Esophagus squamous epithelium (tissue), 4 donors: Measurements from ENCODE around the gene C1RL.

ENCODE experiments used
- CTCF ChIP-seq, 6 experiments: fragments of 450-650 bp in 4 of 6; fragments of 200-600 bp in 2 of 6; sonication (generic) in 2 of 6; IDR thresholded peaks; one replicate each; pipeline ENCODE4 v1.5.1; 2016 to 2019; ENCODE audit warnings: antibody characterized with exemption in 6 of 6, mild to moderate bottlenecking in 4 of 6, moderate library complexity in 4 of 6
- POLR2A ChIP-seq, 4 donors: fragments of 450-650 bp; IDR thresholded peaks; one replicate each; pipeline ENCODE4 v1.6.1; 2017; ENCODE audit warnings: antibody characterized with exemption in 4 of 4, mild to moderate bottlenecking in 4 of 4, moderate library complexity in 3 of 4

GRCh38 chr12:7137908-7138307, 28.9 kb upstream of the C1RL start:
- TF ChIP-seq CTCF (IDR thresholded peaks at IDR 0.05) (no peak), POLR2A (IDR thresholded peaks at IDR 0.05) (no peak)
